Peyer's patch (tissue), 4 donors: Measurements from ENCODE around the gene B3GNT3.

Experiments used
- POLR2A ChIP-seq, 2 donors: fragments of 450-650 bp; IDR thresholded peaks; one replicate each; pipeline ENCODE4 v1.5.1; 2017; ENCODE audit warnings: antibody characterized with exemption in 2 of 2, mild to moderate bottlenecking in 2 of 2, moderate library complexity in 2 of 2
- TF ChIP-seq, protein P1 (sequence below), 6 experiments: fragments of 450-650 bp in 4 of 6; fragments of 200-600 bp in 2 of 6; sonication (generic) in 1 of 6; IDR thresholded peaks; one replicate each; pipeline ENCODE4 v1.5.1; 2017 to 2019; ENCODE audit warnings: antibody characterized with exemption in 6 of 6, mild to moderate bottlenecking in 3 of 6, moderate library complexity in 1 of 6

DNA sequence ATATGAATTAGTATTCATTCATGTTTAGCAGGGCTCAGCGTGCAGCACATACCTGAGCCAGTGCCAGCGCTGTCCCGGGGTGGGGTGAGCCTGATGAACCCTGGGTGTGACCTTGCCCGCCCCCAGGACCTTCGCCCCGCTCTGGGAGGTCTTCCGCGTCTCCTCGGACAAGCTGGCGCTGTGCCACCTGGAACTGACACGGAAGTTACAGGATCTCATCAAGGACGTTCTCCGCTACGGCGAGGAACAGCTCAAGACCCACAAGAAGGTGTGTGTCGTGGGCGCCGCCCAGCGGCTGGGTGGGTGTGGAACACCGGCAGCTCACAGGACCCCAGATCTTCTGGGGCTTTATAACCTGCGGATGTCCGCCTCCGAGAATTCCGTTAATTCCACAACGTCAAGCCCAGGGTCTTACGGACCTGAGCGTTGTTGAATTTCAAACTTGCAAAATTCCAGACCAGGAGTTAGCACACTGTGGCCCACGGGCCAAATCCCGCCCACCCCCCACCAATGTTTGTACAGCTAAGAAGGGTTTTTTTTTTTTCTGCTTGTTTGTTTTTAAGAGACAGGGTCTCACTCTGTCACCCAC, 28.3 kb upstream of the B3GNT3 start:
- TF ChIP-seq, protein P1, sequence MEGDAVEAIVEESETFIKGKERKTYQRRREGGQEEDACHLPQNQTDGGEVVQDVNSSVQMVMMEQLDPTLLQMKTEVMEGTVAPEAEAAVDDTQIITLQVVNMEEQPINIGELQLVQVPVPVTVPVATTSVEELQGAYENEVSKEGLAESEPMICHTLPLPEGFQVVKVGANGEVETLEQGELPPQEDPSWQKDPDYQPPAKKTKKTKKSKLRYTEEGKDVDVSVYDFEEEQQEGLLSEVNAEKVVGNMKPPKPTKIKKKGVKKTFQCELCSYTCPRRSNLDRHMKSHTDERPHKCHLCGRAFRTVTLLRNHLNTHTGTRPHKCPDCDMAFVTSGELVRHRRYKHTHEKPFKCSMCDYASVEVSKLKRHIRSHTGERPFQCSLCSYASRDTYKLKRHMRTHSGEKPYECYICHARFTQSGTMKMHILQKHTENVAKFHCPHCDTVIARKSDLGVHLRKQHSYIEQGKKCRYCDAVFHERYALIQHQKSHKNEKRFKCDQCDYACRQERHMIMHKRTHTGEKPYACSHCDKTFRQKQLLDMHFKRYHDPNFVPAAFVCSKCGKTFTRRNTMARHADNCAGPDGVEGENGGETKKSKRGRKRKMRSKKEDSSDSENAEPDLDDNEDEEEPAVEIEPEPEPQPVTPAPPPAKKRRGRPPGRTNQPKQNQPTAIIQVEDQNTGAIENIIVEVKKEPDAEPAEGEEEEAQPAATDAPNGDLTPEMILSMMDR (IDR thresholded peaks at IDR 0.05): peak; percentile 49 to 96 (median 80)
- TF ChIP-seq POLR2A (IDR thresholded peaks at IDR 0.05): no peak
